GM12801 (cell line): ENCODE measurements around the gene CCDC171.

Experiments used
- TF ChIP-seq, protein P1 (sequence below): IDR thresholded peaks from one replicate; pipeline ENCODE4 v1.5.1; 2011; ENCODE audit warnings: control low read depth; ENCODE audit not compliant: insufficient read length; ENCODE audit errors: extremely low read depth

CCDC171 gene

DNA sequence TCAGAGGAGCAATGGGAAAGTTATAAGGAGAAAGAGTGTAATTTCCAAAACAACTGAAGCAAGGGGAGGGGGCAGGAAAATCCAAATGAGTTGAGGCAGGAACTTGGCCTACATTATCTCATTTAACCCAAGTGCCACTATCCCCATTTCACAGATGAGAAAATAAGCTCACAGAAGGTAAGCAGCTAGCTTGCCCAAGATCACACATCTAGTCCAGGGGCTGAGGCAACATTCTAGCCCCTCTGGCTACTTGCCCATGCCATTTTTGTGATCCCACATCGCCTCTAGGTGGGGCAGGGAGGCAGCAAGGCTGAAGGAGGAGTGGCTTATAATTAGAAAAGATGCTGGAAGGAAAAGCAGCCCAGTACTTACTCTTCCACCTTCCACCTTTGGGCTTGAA, 39.5 kb upstream of the CCDC171 start:
- TF ChIP-seq, protein P1, sequence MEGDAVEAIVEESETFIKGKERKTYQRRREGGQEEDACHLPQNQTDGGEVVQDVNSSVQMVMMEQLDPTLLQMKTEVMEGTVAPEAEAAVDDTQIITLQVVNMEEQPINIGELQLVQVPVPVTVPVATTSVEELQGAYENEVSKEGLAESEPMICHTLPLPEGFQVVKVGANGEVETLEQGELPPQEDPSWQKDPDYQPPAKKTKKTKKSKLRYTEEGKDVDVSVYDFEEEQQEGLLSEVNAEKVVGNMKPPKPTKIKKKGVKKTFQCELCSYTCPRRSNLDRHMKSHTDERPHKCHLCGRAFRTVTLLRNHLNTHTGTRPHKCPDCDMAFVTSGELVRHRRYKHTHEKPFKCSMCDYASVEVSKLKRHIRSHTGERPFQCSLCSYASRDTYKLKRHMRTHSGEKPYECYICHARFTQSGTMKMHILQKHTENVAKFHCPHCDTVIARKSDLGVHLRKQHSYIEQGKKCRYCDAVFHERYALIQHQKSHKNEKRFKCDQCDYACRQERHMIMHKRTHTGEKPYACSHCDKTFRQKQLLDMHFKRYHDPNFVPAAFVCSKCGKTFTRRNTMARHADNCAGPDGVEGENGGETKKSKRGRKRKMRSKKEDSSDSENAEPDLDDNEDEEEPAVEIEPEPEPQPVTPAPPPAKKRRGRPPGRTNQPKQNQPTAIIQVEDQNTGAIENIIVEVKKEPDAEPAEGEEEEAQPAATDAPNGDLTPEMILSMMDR = no peak

DNA sequence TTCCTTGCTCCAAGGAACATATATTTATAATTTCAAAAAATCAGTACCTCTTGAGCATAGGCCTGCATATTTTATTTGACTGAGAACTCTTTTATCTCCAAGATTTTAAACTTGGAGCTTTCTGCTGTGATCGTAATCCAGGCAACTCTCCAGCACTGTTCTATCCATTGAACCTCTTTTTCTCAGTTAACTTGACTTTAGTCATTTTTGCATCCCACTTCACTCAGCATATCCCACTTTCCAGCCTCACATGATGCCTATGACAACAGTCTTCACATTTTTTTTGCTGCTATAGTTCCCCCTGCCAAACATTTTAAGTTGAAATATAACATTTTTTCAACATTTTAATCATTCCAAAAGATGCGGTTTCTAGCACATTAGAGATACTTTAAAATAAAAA, 33.0 kb upstream of the CCDC171 start:
- TF ChIP-seq, protein P1 = no peak

DNA sequence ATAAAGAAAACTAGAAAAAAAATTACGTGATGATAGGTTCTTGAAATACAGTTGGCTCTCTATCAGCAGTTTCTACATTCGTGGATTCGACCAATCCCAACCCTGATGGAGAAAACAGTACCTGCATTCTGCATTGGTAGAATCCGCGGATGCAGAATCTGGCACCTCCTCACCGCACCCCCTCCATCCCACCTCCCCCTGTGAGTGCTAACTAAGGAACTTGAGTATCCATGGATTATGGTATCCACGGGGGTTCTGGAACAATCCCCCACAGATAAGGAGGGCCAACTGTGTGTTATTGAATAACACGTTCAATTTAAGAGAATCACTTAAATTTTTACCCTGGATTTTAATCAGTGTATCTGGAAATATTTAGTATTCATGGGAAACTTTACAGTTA, 31.6 kb upstream of the CCDC171 start:
- TF ChIP-seq, protein P1 = no peak

DNA sequence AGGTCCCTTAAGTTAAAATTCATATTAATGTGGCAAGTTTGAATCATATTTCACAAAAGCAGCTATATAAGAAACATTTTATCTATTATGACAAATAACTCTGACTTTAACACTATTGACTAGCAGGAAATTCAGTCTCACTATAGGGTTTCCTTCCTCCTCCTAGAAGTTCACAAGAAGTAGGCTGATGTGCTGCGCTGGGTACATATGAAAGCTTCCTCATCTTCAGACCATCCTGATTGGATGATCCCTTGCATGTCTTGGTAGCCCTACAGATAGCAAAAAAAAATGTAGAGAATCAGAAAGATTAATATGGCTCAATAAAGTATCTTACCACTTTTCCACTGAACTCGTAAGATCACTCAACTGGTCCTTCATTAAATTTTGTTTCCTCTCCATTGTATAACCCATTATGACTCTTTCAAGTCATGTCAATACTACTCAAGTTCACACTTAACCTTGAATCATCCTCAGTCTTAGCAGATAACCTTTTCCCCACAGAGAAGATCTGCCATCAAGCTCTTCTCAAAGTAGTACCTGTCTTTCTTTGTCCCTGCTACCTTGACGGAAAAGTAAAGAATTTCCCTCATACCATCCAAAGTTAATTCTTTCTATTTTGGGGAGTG, 30.6 kb upstream of the CCDC171 start:
- TF ChIP-seq, protein P1 = no peak

DNA sequence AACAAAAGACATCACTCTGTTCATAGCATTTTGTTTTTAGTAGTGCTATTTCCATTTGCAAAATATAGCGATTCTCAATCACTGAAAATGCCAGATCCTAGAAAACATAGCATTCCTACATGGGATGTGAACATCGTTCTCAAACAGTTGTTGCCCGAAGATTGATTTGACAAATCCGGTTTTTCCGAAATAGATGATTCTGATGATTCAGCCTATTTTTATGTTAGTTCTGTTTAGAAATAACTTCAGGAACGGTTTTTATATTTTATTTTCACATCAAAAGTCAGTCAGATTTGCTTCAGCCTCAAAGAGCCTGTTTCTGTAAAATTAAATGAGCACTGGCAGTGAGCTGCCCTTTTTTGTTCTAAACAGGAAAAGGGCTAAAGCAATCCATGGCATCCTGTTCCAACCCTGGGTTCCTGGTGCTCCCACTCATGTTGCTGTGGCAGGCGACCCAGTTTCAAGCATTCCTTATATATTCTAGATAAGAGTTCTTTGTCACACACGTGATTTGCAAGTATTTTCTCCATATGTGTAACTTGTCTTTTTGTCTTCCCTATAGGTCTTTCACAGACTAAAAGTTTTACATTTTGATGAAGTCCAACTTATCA, 27.9 kb upstream of the CCDC171 start:
- TF ChIP-seq, protein P1 = no peak

DNA sequence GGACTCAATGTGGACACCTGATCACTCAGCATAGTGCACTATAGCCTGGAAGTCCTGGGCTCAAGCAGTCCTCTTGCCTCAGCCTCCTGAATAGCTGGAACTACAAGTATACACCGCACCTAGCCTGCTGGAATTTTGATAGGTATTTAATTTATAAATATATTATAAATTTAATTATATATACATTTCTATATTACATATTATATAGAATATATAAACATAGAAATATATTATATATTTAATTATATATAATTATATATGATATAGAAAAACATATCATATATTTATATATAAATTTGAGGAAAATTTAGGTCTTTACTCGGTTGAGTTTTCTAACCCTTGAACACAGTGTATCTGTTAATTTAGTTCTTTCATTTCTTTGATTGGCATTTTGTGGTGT, 26.9 kb upstream of the CCDC171 start:
- TF ChIP-seq, protein P1 = no peak

DNA sequence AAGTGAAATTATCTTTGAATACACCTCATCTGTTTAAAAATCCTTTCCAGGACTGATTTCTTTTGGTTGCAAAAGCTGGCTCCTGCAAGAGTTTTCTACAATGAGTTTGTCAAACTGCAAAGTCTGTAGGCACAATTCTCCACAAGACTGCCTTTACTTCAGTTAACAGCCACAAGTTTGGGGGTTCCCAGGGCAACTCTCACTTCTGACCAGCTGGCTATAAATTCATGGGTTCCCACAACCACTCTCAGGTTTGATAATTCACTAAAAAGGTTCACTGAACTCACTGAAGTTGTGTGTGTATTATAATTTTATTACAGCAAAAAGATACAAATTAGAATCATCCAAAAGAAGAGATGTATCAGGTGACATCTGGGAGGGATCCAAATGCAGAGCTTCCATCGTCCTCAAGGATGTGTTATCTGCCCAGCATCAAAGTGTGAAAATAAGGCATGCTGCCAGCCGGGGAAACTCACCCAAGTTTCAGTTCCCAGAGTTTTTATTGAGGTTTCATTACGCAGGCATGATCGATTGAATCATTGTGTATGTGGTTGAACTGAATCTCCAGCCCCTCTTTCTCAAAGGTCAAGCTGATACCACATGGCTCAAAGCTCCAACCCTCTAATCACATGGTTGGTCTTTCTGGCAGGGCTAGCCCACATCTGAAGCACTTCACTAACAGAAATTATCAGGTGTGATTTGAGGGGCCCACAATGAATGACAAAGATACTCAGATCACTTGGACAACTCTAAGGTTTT, 23.1 kb upstream of the CCDC171 start:
- TF ChIP-seq, protein P1 = no peak
